ENCODE results near the gene NIPBL.

DNA sequence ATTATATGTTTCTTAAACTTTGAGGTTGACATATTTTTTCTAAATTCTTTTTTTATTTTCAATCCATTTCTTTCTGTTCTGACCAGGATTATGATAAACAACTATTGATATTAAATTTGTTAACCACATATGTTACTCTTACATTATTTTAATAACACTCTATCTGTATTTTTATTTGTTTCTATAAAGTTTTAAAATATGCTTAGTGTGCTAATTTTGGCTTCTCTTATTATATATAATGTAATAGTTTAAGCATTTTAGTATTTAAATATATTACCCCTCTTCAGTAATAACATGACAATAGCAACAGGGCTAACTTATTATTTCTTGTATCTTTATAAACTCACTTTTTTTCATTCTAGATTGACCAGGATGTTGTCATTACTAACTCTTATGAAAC, 137.8 kb downstream of the NIPBL start:
- TF ChIP-seq, protein P1, sequence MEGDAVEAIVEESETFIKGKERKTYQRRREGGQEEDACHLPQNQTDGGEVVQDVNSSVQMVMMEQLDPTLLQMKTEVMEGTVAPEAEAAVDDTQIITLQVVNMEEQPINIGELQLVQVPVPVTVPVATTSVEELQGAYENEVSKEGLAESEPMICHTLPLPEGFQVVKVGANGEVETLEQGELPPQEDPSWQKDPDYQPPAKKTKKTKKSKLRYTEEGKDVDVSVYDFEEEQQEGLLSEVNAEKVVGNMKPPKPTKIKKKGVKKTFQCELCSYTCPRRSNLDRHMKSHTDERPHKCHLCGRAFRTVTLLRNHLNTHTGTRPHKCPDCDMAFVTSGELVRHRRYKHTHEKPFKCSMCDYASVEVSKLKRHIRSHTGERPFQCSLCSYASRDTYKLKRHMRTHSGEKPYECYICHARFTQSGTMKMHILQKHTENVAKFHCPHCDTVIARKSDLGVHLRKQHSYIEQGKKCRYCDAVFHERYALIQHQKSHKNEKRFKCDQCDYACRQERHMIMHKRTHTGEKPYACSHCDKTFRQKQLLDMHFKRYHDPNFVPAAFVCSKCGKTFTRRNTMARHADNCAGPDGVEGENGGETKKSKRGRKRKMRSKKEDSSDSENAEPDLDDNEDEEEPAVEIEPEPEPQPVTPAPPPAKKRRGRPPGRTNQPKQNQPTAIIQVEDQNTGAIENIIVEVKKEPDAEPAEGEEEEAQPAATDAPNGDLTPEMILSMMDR (IDR thresholded peaks at IDR 0.05; ENCODE audit: borderline replicate concordance, extremely low read depth, low read length, poor library complexity, severe bottlenecking), result no peak
- TF ChIP-seq EZH2 (IDR thresholded peaks at IDR 0.05; ENCODE audit: borderline replicate concordance, low read depth, low read length, severe bottlenecking), result no peak
